Caco-2 (cell line): Measurements from ENCODE around the gene FBXL7. TPM values are rescaled to one million over a fixed set of nuclear protein-coding genes. Genes with fewer than 3 reads are reported as not detected.

Experiments
- Bru-seq: library from RNA; stranded (reverse); fragments of 400-500 nt; gene quantifications from one replicate; lab custom pipeline; 2021; lab: Mats Ljungman, UMichigan
- BruChase-seq, 2 experiments: library from RNA; stranded (reverse); fragments of 400-500 nt; gene quantifications; one replicate each; lab custom pipeline; 2021; lab: Mats Ljungman, UMichigan
- BruUV-seq: library from RNA; stranded (reverse); fragments of 400-500 nt; replicated peaks from 2 replicates; lab custom pipeline; 2021; lab: Mats Ljungman, UMichigan
- CTCF ChIA-PET: fragments of 300-600 bp; sonication (Branson Sonifier 250); formaldehyde crosslinking; loops from one replicate; lab custom pipeline; 2022; ENCODE audit warnings: antibody characterized with exemption; lab: Charles Lee
- POLR2A ChIA-PET: fragments of 300-600 bp; sonication (Branson Sonifier 250); formaldehyde crosslinking; loops from one replicate; lab custom pipeline; 2022; ENCODE audit warnings: antibody characterized with exemption; lab: Charles Lee
- DNase-seq, 2 experiments: peaks; one replicate each; pipeline versions ENCODE4 v3.0.0 to v3.0.0-alpha.2; 2020 to 2022
- H3K27me3 ChIP-seq: replicated peaks from 2 replicates; pipeline ENCODE4 v1.6.0; 2011; ENCODE audit warnings: low read length; ENCODE audit not compliant: control insufficient read depth, insufficient read depth
- H3K36me3 ChIP-seq: 2 replicates; pipeline ENCODE4 v1.5.1; 2011; ENCODE audit warnings: low read length; ENCODE audit not compliant: control insufficient read depth, insufficient read depth
- H3K4me1 ChIP-seq: fragments of 250-450 bp; sonication (Bioruptor Pico); 2 replicates; pipeline ENCODE4 v1.5.1; 2020; ENCODE audit warnings: mild to moderate bottlenecking
- H3K4me3 ChIP-seq: 2 replicates; pipeline ENCODE4 v1.5.1; 2011; ENCODE audit warnings: low read depth, mild to moderate bottlenecking, control low read depth, low read length
- H3K9me3 ChIP-seq: fragments of 250-450 bp; sonication (Bioruptor Pico); 2 replicates; pipeline ENCODE4 v1.5.1; 2020; ENCODE audit warnings: mild to moderate bottlenecking, moderate library complexity
- H3K27ac Mint-ChIP-seq: one replicate; pipeline ENCODE4 v1.8.0; 2022; ENCODE audit warnings: mixed read lengths; ENCODE audit not compliant: unreplicated experiment
- H3K27me3 Mint-ChIP-seq: one replicate; pipeline ENCODE4 v1.8.0; 2022; ENCODE audit warnings: mixed read lengths; ENCODE audit not compliant: insufficient read depth, unreplicated experiment
- H3K36me3 Mint-ChIP-seq: one replicate; pipeline ENCODE4 v1.8.0; 2022; ENCODE audit warnings: mild to moderate bottlenecking, mixed read lengths; ENCODE audit not compliant: insufficient read depth, unreplicated experiment
- H3K4me1 Mint-ChIP-seq: one replicate; pipeline ENCODE4 v1.8.0; 2022; ENCODE audit warnings: low read depth, mixed read lengths; ENCODE audit not compliant: unreplicated experiment
- H3K4me3 Mint-ChIP-seq: one replicate; pipeline ENCODE4 v1.8.0; 2022; ENCODE audit warnings: mild to moderate bottlenecking, moderate library complexity, mixed read lengths; ENCODE audit not compliant: unreplicated experiment
- H3K9me3 Mint-ChIP-seq: one replicate; pipeline ENCODE4 v1.8.0; 2022; ENCODE audit warnings: mixed read lengths; ENCODE audit not compliant: unreplicated experiment
- intact Hi-C: fragments of 100-400 bp; cut with micrococcal nuclease; formaldehyde crosslinking; loops from one replicate; pipeline ENCODE4 v1.10.0; 2022; ENCODE audit not compliant: unreplicated experiment
- long read RNA-seq: library from polyadenylated mRNA; stranded (forward); transcript quantifications from one replicate; pipeline ENCODE4 v2.0.0, GENCODE V29; 2022
- total RNA-seq: library from RNA; stranded (reverse); gene quantifications from 2 replicates; pipeline ENCODE4 v1.2.3, GENCODE V29; 2022
- TF ChIP-seq, protein P1 (sequence below), 2 experiments: fragments of 200-600 bp in 1 of 2; IDR thresholded peaks; 1 replicate in 1 of 2; 2 replicates in 1 of 2; pipeline versions ENCODE4 v1.5.1 to v1.8.0; 2011 to 2022; ENCODE audit warnings: antibody characterized with exemption in 1 of 2, control low read depth in 1 of 2, inconsistent platforms in 1 of 2, low read depth in 1 of 2, low read length in 1 of 2, mild to moderate bottlenecking in 1 of 2, moderate library complexity in 1 of 2; ENCODE audit not compliant: insufficient read depth in 1 of 2, severe bottlenecking in 1 of 2, unreplicated experiment in 1 of 2

The FBXL7 gene
- total RNA-seq: not detected in 2 replicates
- percentile 3 among the genes with signal in this experiment for Bru-seq, nascent RNA
- BruChase-seq, experiment 1, labeled RNA remaining after a 2-hour chase: percentile 6 among the genes with signal in this experiment
- BruChase-seq, experiment 2, labeled RNA remaining after a 6-hour chase: percentile 6 among the genes with signal in this experiment
- long read RNA-seq: 0 reads

DNA sequence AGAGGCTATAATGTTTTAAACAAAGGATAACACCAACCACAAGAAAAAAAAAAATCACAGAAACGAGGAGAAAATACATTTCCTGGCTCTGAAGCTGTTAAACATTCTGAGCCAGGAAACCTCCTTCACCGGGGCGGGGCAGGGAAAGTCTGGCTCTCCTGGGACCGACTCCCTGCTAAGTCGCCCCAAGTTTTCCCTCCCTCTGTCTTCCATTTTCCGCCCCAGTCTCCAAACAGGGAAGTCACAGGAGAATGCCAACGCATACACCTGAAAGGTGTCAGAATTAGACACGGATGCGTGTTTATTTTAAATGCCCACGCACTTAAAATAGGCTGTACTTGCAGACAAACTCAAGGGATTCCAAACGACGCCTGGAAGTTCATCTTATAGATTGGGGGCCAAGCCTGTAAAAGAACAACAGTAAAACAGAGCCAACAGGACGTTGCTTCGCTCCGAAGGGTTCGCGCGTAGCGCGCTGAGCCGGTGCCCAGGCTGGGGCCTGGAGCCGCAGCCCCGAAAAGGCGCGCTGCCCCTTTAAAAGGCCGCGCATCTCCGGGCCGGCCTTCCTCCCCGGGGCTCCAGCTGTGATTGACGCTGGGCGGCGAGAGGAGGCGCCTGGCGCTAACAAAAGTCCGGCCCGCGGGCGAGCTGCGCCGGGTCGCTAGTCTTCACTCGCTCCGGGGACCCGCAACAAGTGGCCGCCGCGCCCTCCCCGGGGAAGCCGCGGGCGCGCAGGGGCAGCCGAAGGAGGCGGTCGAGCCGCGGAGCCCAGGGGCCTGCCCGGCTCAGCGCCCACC, at the start of gene FBXL7:
Gene FBXL7 (plus strand): TSS at position 653 of the 797 bp plus-strand sequence.
- Mint-ChIP-seq H3K4me1 (no peaks in the 10 kb centered on the region), H3K27me3 (peaks cover 12% of the 10 kb centered on the region), H3K9me3 (no peaks in the 10 kb centered on the region), H3K36me3 (no peaks in the 10 kb centered on the region), H3K4me3 (no peak within 1 kb of the TSS), H3K27ac (no peak within 1 kb of the TSS)
- TF ChIP-seq, protein P1, sequence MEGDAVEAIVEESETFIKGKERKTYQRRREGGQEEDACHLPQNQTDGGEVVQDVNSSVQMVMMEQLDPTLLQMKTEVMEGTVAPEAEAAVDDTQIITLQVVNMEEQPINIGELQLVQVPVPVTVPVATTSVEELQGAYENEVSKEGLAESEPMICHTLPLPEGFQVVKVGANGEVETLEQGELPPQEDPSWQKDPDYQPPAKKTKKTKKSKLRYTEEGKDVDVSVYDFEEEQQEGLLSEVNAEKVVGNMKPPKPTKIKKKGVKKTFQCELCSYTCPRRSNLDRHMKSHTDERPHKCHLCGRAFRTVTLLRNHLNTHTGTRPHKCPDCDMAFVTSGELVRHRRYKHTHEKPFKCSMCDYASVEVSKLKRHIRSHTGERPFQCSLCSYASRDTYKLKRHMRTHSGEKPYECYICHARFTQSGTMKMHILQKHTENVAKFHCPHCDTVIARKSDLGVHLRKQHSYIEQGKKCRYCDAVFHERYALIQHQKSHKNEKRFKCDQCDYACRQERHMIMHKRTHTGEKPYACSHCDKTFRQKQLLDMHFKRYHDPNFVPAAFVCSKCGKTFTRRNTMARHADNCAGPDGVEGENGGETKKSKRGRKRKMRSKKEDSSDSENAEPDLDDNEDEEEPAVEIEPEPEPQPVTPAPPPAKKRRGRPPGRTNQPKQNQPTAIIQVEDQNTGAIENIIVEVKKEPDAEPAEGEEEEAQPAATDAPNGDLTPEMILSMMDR (IDR thresholded peaks at IDR 0.05; ENCODE audit: insufficient read depth in 1 of 2, low read depth in 1 of 2, low read length in 1 of 2, severe bottlenecking in 1 of 2, unreplicated experiment in 1 of 2): no peak
- H3K36me3 ChIP-seq: no peaks in the 10 kb centered on the region
- H3K4me3 ChIP-seq: no peak within 1 kb of the TSS
- CTCF ChIA-PET: no interaction called here
- POLR2A ChIA-PET: no interaction called here
- H3K27me3 ChIP-seq: no peaks in the 10 kb centered on the region
- no peaks in the 10 kb centered on the region for H3K4me1 ChIP-seq
- no peak for DNase-seq
- intact Hi-C loops: no loop called here
- no peaks in the 10 kb centered on the region for H3K9me3 ChIP-seq
- BruUV-seq: no TSS peak

DNA sequence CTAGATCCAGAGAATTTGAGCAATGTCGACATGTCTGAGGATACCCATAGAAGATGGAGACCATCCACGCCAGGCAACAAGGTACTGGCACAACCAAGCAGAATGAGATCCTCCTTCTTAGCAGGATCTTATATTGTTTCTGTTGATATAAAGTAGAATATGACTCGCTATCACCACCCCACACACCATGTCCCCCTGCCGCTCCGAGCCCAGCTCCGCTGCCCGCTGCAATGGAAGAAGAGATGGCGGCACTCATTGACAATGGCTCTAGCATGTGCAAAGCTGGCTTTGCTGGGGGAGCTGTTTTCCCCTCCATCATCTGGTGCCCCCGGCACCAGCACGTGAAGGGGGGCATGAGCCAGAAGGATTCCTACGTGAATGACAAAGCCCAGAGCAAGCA, 49.5 kb upstream of the FBXL7 start:
- Histone ChIP-seq H3K27me3 (no peaks in the 10 kb centered on the region), H3K36me3 (no peaks in the 10 kb centered on the region), H3K9me3 (no peaks in the 10 kb centered on the region), H3K4me3 (no peak overlapping the region), H3K4me1 (no peaks in the 10 kb centered on the region)
- POLR2A ChIA-PET: no interaction called here
- Mint-ChIP-seq H3K27ac (no peak overlapping the region), H3K36me3 (no peaks in the 10 kb centered on the region), H3K4me1 (no peaks in the 10 kb centered on the region), H3K4me3 (no peak overlapping the region), H3K9me3 (no peaks in the 10 kb centered on the region), H3K27me3 (no peaks in the 10 kb centered on the region)
- TF ChIP-seq, protein P1 (IDR thresholded peaks at IDR 0.05; ENCODE audit: insufficient read depth in 1 of 2, low read depth in 1 of 2, low read length in 1 of 2, severe bottlenecking in 1 of 2, unreplicated experiment in 1 of 2): no peak
- DNase-seq: no peak
- intact Hi-C loops: no loop called here
- no TSS peak for BruUV-seq
- CTCF ChIA-PET: no interaction called here

DNA sequence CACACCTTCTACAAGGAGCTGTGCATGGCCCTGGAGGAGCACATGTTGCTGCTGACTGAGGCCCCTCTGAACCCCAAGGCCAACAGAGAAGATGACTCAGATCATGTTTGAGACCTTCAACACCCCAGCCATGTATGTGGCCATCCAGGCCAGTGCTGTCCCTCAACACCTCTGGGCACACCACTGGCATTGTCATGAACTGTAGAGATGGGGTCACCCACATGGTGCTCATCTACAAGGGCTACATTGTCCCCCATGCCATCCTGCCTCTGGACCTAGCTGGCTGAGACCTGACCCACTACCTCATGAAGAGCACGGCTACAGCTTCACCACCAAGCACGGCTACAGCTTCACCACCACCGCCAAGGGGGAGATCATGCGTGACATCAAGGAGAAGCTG, 49.0 kb upstream of the FBXL7 start:
- H3K27me3 Mint-ChIP-seq: no peaks in the 10 kb centered on the region
- H3K9me3 Mint-ChIP-seq: no peaks in the 10 kb centered on the region
- TF ChIP-seq, protein P1 (IDR thresholded peaks at IDR 0.05; ENCODE audit: insufficient read depth in 1 of 2, low read depth in 1 of 2, low read length in 1 of 2, severe bottlenecking in 1 of 2, unreplicated experiment in 1 of 2): no peak
- intact Hi-C loops: no loop called here
- DNase-seq: no peak
- Histone ChIP-seq H3K4me3 (no peak overlapping the region), H3K36me3 (no peaks in the 10 kb centered on the region), H3K4me1 (no peaks in the 10 kb centered on the region), H3K9me3 (no peaks in the 10 kb centered on the region), H3K27me3 (no peaks in the 10 kb centered on the region)
- H3K27ac Mint-ChIP-seq: no peak overlapping the region
- ChIA-PET POLR2A (no interaction called here), CTCF (no interaction called here)
- no peak overlapping the region for H3K4me3 Mint-ChIP-seq
- no TSS peak for BruUV-seq
- H3K36me3 Mint-ChIP-seq: no peaks in the 10 kb centered on the region
- no peaks in the 10 kb centered on the region for H3K4me1 Mint-ChIP-seq
